Measurements from ENCODE around the gene KSR1. TPM values are rescaled to one million over a fixed set of nuclear protein-coding genes. Genes with fewer than 3 reads are reported as not detected.

KSR1 gene
- total and polyA plus RNA-seq, 9 of the 15 experiments (the other 6 are each of a cell fraction or from before 2014, with no cell fraction given): 1.4 to 51.7 (median 18.4) TPM

- ATAC-seq: no peak
- ChIA-PET POLR2A (interaction anchor here (0.9 to 1.3 kb wide), 3 partner anchors 16 to 331 kb away, joined by 3 to 5 read pairs (median 3); no protein-coding TSS in a partner anchor), CTCF (ENCODE audit: low intra/inter-chr PET ratio) (no interaction called here)
- in situ Hi-C loops (cut with MboI) (no loop called here), intact Hi-C loops (cut with micrococcal nuclease) (no loop called here)
- H3K36me3 ChIP-seq (ENCODE audit: control insufficient read depth, insufficient read depth, low read length): peaks cover 52% of the 10 kb centered on the region; the same call in 2 of the 3 replicates
- H3K79me2 ChIP-seq (ENCODE audit: control insufficient read depth, insufficient read depth, low read length): no peaks in the 10 kb centered on the region
- no peak for DNase-seq (ENCODE audit: extremely low read depth in 1 of 4, low spot score in 3 of 4)
- no peak for FAIRE-seq
- H2AFZ ChIP-seq (ENCODE audit: low read depth, low read length): no peak overlapping the region
- H3K4me3 ChIP-seq: no peak overlapping the region
- H3K9ac ChIP-seq (ENCODE audit: insufficient read depth in 1 of 2, low read depth in 2 of 2, low read length in 2 of 2): no peak overlapping the region
- no TSS peak for BruUV-seq (replicated peaks)
- H3K27me3 ChIP-seq (ENCODE audit: control insufficient read depth in 2 of 2, insufficient read depth in 2 of 2, low read length in 2 of 2): no peaks in the 10 kb centered on the region
- 82% methylated on average over 5 of the region's 5 CpGs for WGBS (ENCODE audit: insufficient coverage, low coverage, missing lambda C conversion rate)
- TF ChIP-seq BRF2 (IDR thresholded peaks at IDR 0.05; ENCODE audit: borderline replicate concordance, insufficient read depth, insufficient read length) (no peak), RNF219 (CRISPR knock-in tag; IDR thresholded peaks at IDR 0.05) (no peak), ILK (tag; IDR thresholded peaks at IDR 0.05; ENCODE audit: borderline replicate concordance, low read depth) (no peak), XRCC5 (IDR thresholded peaks at IDR 0.05; ENCODE audit: low read depth, low read length) (no peak)
- no peaks in the 10 kb centered on the region for H3K9me3 ChIP-seq (replicated peaks; ENCODE audit: control insufficient read depth, insufficient read depth, low read depth, low read length)
- no peaks in the 10 kb centered on the region for H3K9me1 ChIP-seq (ENCODE audit: control insufficient read depth, insufficient read depth, low read length)
- H3K27ac ChIP-seq (ENCODE audit: extremely low read depth, low read depth, low read length): no peak overlapping the region
- H3K4me2 ChIP-seq (ENCODE audit: insufficient read depth, low read length): no peak overlapping the region
- H4K20me1 ChIP-seq (replicated peaks; ENCODE audit: control insufficient read depth, insufficient read depth, low read length): no peaks in the 10 kb centered on the region; the same call in 1 of the 2 replicates
- no peaks in the 10 kb centered on the region for H3K4me1 ChIP-seq (replicated peaks in 1 of 2; ENCODE audit: control insufficient read depth in 2 of 2, insufficient read depth in 2 of 2, low read length in 2 of 2)
Observed at GRCh38 chr17:27625856-27626255, 169.6 kb downstream of the KSR1 start.
